H1 (cell line): ENCODE measurements around the gene BRIX1. TPM values are rescaled to one million over a fixed set of nuclear protein-coding genes. Genes with fewer than 3 reads are reported as not detected.

Source experiments
- CTCF ChIA-PET: fragments of 300-600 bp; sonication (Branson Sonifier 250); formaldehyde crosslinking; loops from one replicate; lab custom pipeline; 2021; ENCODE audit not compliant: partially characterized antibody; lab: Charles Lee
- POLR2A ChIA-PET: fragments of 300-600 bp; sonication (Branson Sonifier 250); formaldehyde crosslinking; loops from one replicate; lab custom pipeline; 2021; ENCODE audit warnings: inconsistent platforms; ENCODE audit not compliant: partially characterized antibody; lab: Charles Lee
- DNase-seq, 2 experiments: peaks; one replicate each; pipeline versions ENCODE4 v3.0.0 to v3.0.0-alpha.2; 2010 to 2022; ENCODE audit warnings: low spot score in 2 of 2, low read depth in 1 of 2, mixed read lengths in 1 of 2
- FAIRE-seq: peaks from 2 replicates; lab custom pipeline; 2011; peaks lifted over from hg19 to GRCh38; lab: Jason Lieb, UNC
- H2AFZ ChIP-seq: 2 replicates; pipeline ENCODE4 v1.8.1; 2012; ENCODE audit warnings: low read length, inconsistent platforms
- H2AK5ac ChIP-seq: 2 replicates; pipeline ENCODE4 v1.6.1; 2013; ENCODE audit warnings: low read depth, low read length
- H2BK120ac ChIP-seq: replicated peaks from 2 replicates; pipeline ENCODE3; 2013; ENCODE audit warnings: low read depth, low read length, inconsistent platforms
- H2BK12ac ChIP-seq: 2 replicates; pipeline ENCODE4 v1.6.1; 2013; ENCODE audit warnings: low read depth, low read length
- H2BK15ac ChIP-seq: 2 replicates; pipeline ENCODE4 v1.6.1; 2013; ENCODE audit warnings: low read length
- H2BK20ac ChIP-seq: 2 replicates; pipeline ENCODE4 v1.6.1; 2013; ENCODE audit warnings: low read length
- H2BK5ac ChIP-seq: 2 replicates; pipeline ENCODE4 v1.6.1; 2013; ENCODE audit warnings: low read depth, low read length
- H3K14ac ChIP-seq: 2 replicates; pipeline ENCODE4 v1.6.1; 2013; ENCODE audit warnings: inconsistent platforms; ENCODE audit not compliant: insufficient read length
- H3K18ac ChIP-seq: 2 replicates; pipeline ENCODE4 v1.6.1; 2013; ENCODE audit warnings: low read length; ENCODE audit errors: extremely low read depth
- H3K23ac ChIP-seq: 2 replicates; pipeline ENCODE4 v1.6.1; 2013; ENCODE audit warnings: inconsistent platforms; ENCODE audit not compliant: insufficient read length
- H3K23me2 ChIP-seq: 2 replicates; pipeline ENCODE4 v1.6.1; 2013; ENCODE audit warnings: low read depth, low read length
- H3K27ac ChIP-seq: 2 replicates; pipeline ENCODE4 v1.6.1; 2011; ENCODE audit warnings: low read depth, low read length, inconsistent platforms
- H3K27me3 ChIP-seq, 4 experiments: replicated peaks in 1 of 4; 1 replicate in 1 of 4; 2 replicates in 3 of 4; pipeline versions ENCODE4 v1.6.1 to v1.8.1; 2011 to 2013; ENCODE audit warnings: low read length in 3 of 4, mild to moderate bottlenecking in 3 of 4, inconsistent platforms in 2 of 4, mixed read lengths in 2 of 4, moderate library complexity in 1 of 4; ENCODE audit not compliant: control insufficient read depth in 3 of 4, insufficient read depth in 3 of 4; ENCODE audit errors: extremely low read depth in 1 of 4
- H3K36me3 ChIP-seq, 4 experiments: 2 replicates each; pipeline versions ENCODE4 v1.6.1 to v1.8.1; 2011 to 2013; ENCODE audit warnings: mild to moderate bottlenecking in 4 of 4, low read length in 3 of 4, moderate library complexity in 2 of 4, control low read depth in 1 of 4, inconsistent platforms in 1 of 4; ENCODE audit not compliant: insufficient read depth in 4 of 4, control insufficient read depth in 2 of 4
- H3K4ac ChIP-seq: replicated peaks from 2 replicates; pipeline ENCODE3; 2013; ENCODE audit warnings: low read length, low read depth, mixed read lengths, inconsistent platforms; ENCODE audit not compliant: insufficient read length
- H3K4me1 ChIP-seq, 4 experiments: replicated peaks in 1 of 4; 1 replicate in 1 of 4; 2 replicates in 3 of 4; pipeline versions ENCODE4 v1.6.1 to v1.8.1; 2011 to 2013; ENCODE audit warnings: low read length in 3 of 4, inconsistent platforms in 2 of 4, mixed read lengths in 1 of 4; ENCODE audit not compliant: insufficient read depth in 4 of 4, control insufficient read depth in 3 of 4
- H3K4me2 ChIP-seq, 2 experiments: 2 replicates each; pipeline versions ENCODE4 v1.6.1 to v1.8.1; 2011 to 2013; ENCODE audit warnings: low read depth in 2 of 2, low read length in 2 of 2, control low read depth in 1 of 2, inconsistent platforms in 1 of 2, mild to moderate bottlenecking in 1 of 2; ENCODE audit not compliant: insufficient read depth in 1 of 2
- H3K4me3 ChIP-seq, 4 experiments: fragments of 200-600, 300-600 bp in 1 of 4; sonication (generic), shearing (Covaris generic), sonication (Bioruptor Twin) in 1 of 4; 2 replicates each; pipeline versions ENCODE4 v1.5.1 to v1.8.1; 2011 to 2016; ENCODE audit warnings: low read length in 4 of 4, low read depth in 3 of 4, control low read depth in 2 of 4, inconsistent platforms in 2 of 4, mild to moderate bottlenecking in 2 of 4, mixed read lengths in 1 of 4, moderate library complexity in 1 of 4; ENCODE audit not compliant: insufficient read depth in 2 of 4; ENCODE audit errors: extremely low read depth in 1 of 4
- H3K56ac ChIP-seq: replicated peaks from 2 replicates; pipeline ENCODE3; 2013; ENCODE audit warnings: low read depth, mild to moderate bottlenecking, mixed read lengths, low read length, inconsistent platforms; ENCODE audit not compliant: insufficient read length
- H3K79me1 ChIP-seq: 2 replicates; pipeline ENCODE4 v1.6.1; 2013; ENCODE audit warnings: low read depth, low read length, control low read depth
- H3K79me2 ChIP-seq, 2 experiments: 2 replicates each; pipeline versions ENCODE4 v1.6.1 to v1.8.1; 2012 to 2013; ENCODE audit warnings: low read length in 2 of 2, mild to moderate bottlenecking in 2 of 2, inconsistent platforms in 1 of 2; ENCODE audit not compliant: insufficient read depth in 2 of 2, control insufficient read depth in 1 of 2
- H3K9ac ChIP-seq, 4 experiments: replicated peaks in 1 of 4; 1 replicate in 1 of 4; 2 replicates in 3 of 4; pipeline versions ENCODE4 v1.6.1 to v1.8.1; 2011 to 2013; ENCODE audit warnings: low read depth in 3 of 4, low read length in 3 of 4, control low read depth in 2 of 4, mild to moderate bottlenecking in 2 of 4, moderate library complexity in 2 of 4, inconsistent platforms in 1 of 4; ENCODE audit errors: extremely low read depth in 1 of 4
- H3K9me3 ChIP-seq, 2 experiments: 2 replicates each; pipeline versions ENCODE4 v1.6.1 to v1.8.1; 2012 to 2013; ENCODE audit warnings: mild to moderate bottlenecking in 2 of 2, moderate library complexity in 2 of 2, control low read depth in 1 of 2, inconsistent platforms in 1 of 2, low read depth in 1 of 2, low read length in 1 of 2, mixed read lengths in 1 of 2; ENCODE audit not compliant: insufficient read depth in 2 of 2
- H4K20me1 ChIP-seq, 2 experiments: replicated peaks in 1 of 2; 2 replicates each; pipeline versions ENCODE3 to v1.8.1; 2011 to 2013; ENCODE audit warnings: inconsistent platforms in 2 of 2, low read length in 2 of 2, mild to moderate bottlenecking in 1 of 2; ENCODE audit not compliant: insufficient read depth in 2 of 2, control insufficient read depth in 1 of 2
- H4K5ac ChIP-seq: 2 replicates; pipeline ENCODE4 v1.6.1; 2013; ENCODE audit warnings: low read length, low read depth, mixed read lengths, inconsistent platforms; ENCODE audit not compliant: insufficient read length
- H4K8ac ChIP-seq: 2 replicates; pipeline ENCODE4 v1.8.0; 2013; ENCODE audit warnings: mild to moderate bottlenecking, moderate library complexity, low read length, inconsistent platforms; ENCODE audit not compliant: insufficient read depth; ENCODE audit errors: extremely low read depth
- H4K91ac ChIP-seq: replicated peaks from 2 replicates; pipeline ENCODE3; 2013; ENCODE audit warnings: low read length, mixed read lengths, inconsistent platforms; ENCODE audit not compliant: insufficient read length
- CTBP2 ChIP-seq: IDR thresholded peaks from 2 replicates; pipeline ENCODE4 v1.7.0; 2011; ENCODE audit warnings: borderline replicate concordance, mild to moderate bottlenecking, moderate library complexity, mixed read lengths, low read length; ENCODE audit not compliant: insufficient read depth, insufficient read length
- MAFK ChIP-seq: IDR thresholded peaks from 2 replicates; pipeline ENCODE4 v1.6.1; 2012; ENCODE audit warnings: low read depth, mild to moderate bottlenecking, improper control_type of control experiment, low read length
- WGBS, 2 experiments: shearing (Covaris generic) in 1 of 2; methylation state at CpG; one replicate each; pipeline versions ENCODE4 v1.1.6 to v1.1.7; 2013 to 2015; ENCODE audit warnings: low lambda C conversion rate in 2 of 2, mixed read lengths in 2 of 2, inconsistent platforms in 1 of 2, low coverage in 1 of 2, missing lambda C conversion rate in 1 of 2; ENCODE audit not compliant: insufficient replicate concordance in 2 of 2, insufficient coverage in 1 of 2, insufficient read length in 1 of 2; ENCODE audit errors: extremely low coverage in 1 of 2, missing lambda C conversion rate in 1 of 2; 5-methylcytosine and 5-hydroxymethylcytosine counted together
- polyA plus RNA-seq, 7 experiments: library from polyadenylated mRNA; depleted of rRNA in 3 of 7; stranded (reverse) in 5 of 7; unstranded in 2 of 7; fragments of >200 nt in 5 of 7; fragments of 200-250 nt in 2 of 7; gene quantifications; 1 replicate in 5 of 7; 2 replicates in 1 of 7; 4 replicates in 1 of 7; pipeline versions ENCODE4 v1.2.1 to v1.2.3, GENCODE V29; 2011 to 2013; ENCODE audit warnings: missing spikeins in 2 of 7, mixed read lengths in 2 of 7
- total RNA-seq: library from RNA; stranded (reverse); fragmentation: NEBNext Ultra II Directional; extraction: Animal tissue kit (Norgen Biotek cat#: 25700); gene quantifications from 2 replicates; pipeline ENCODE4 v1.2.1, GENCODE V29; 2021

BRIX1 gene
- total and polyA plus RNA-seq, 2 of the 8 experiments (the other 6 are each of a cell fraction or from before 2014, with no cell fraction given): 26.9 to 71.7 TPM

GRCh38 chr5:34886392-34887119 lies 29.0 kb upstream of the BRIX1 start:
- Histone ChIP-seq H3K18ac (no peak overlapping the region), H2AK5ac (no peak overlapping the region), H4K5ac (no peak overlapping the region), H3K9me3 (no peaks in the 10 kb centered on the region), H2BK120ac (no peak overlapping the region), H4K20me1 (no peaks in the 10 kb centered on the region), H3K27ac (no peak overlapping the region), H2AFZ (no peak overlapping the region), H2BK20ac (no peak overlapping the region), H3K36me3 (no peaks in the 10 kb centered on the region), H2BK12ac (no peak overlapping the region), H4K8ac (no peak overlapping the region), H3K4me1 (no peaks in the 10 kb centered on the region), H2BK15ac (no peak overlapping the region), H3K23ac (no peak overlapping the region), H3K4me3 (no peak overlapping the region), H3K79me1 (no peaks in the 10 kb centered on the region; the same call in 1 of the 2 replicates), H3K23me2 (no peaks in the 10 kb centered on the region), H3K4ac (no peak overlapping the region), H3K9ac (no peak overlapping the region), H4K91ac (no peak overlapping the region), H3K79me2 (no peaks in the 10 kb centered on the region), H3K27me3 (no peaks in the 10 kb centered on the region), H3K56ac (no peak overlapping the region), H3K14ac (no peak overlapping the region), H2BK5ac (no peak overlapping the region)
- FAIRE-seq: no peak
- CTCF ChIA-PET: interaction anchor here (0.6 to 1.4 kb wide), 7 partner anchors 9 to 402 kb away, joined by 3 to 6 read pairs (median 4); no protein-coding TSS in a partner anchor
- 89% methylated on average over 3 of the region's 3 CpGs; no CpG with 5 or more reads in 1 of the 2 experiments for WGBS, 2 experiments
- POLR2A ChIA-PET: interaction anchor here (0.6 to 1.4 kb wide), 2 partner anchors 12 to 397 kb away, joined by 3 read pairs; no protein-coding TSS in a partner anchor
- no peak for DNase-seq
- TF ChIP-seq CTBP2 (no peak), MAFK (no peak)
- TF ChIP-seq, all 59 proteins: peak for 0
- no peak overlapping the region for H3K4me2 ChIP-seq
